Measurements from ENCODE around the gene MBTPS2. TPM values are rescaled to one million over a fixed set of nuclear protein-coding genes. Genes with fewer than 3 reads are reported as not detected.
"Not testable (repeated sequence)": the region's sequence is repeated elsewhere in the genome, so short reads cannot be mapped to it uniquely, and the experiment has no call there.

Gene MBTPS2
- total RNA-seq, 1 donor from 2014 or later: 15.1 TPM

DNA sequence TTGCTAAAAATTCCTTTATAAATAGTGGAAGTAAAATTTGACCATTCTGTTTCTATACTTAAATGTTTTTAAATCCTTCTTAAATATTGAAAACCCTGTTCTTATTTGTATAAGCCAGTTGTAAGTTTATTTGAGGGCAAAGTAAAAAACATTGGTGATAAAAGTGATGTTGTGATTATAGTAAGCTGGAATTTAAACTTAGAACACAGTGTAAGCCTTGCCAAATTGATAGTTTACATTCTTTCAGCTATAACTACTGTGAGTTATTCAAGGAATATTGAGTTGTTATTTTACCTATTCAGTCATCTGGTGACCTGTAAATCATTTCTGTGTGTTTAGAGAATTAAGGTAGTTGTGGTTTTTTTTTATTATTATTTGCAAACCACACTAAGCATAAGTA lies 26.0 kb downstream of the MBTPS2 start:
- Histone ChIP-seq H3K4me3 (ENCODE audit: low read depth, low read length) (no peak overlapping the region), H3K27me3 (ENCODE audit: control insufficient read depth, insufficient read depth, low read length) (no peaks in the 10 kb centered on the region), H3K36me3 (ENCODE audit: control insufficient read depth, insufficient read depth, low read length) (no peaks in the 10 kb centered on the region)
- DNase-seq (ENCODE audit: low read depth): no peak
- TF ChIP-seq, protein P1, sequence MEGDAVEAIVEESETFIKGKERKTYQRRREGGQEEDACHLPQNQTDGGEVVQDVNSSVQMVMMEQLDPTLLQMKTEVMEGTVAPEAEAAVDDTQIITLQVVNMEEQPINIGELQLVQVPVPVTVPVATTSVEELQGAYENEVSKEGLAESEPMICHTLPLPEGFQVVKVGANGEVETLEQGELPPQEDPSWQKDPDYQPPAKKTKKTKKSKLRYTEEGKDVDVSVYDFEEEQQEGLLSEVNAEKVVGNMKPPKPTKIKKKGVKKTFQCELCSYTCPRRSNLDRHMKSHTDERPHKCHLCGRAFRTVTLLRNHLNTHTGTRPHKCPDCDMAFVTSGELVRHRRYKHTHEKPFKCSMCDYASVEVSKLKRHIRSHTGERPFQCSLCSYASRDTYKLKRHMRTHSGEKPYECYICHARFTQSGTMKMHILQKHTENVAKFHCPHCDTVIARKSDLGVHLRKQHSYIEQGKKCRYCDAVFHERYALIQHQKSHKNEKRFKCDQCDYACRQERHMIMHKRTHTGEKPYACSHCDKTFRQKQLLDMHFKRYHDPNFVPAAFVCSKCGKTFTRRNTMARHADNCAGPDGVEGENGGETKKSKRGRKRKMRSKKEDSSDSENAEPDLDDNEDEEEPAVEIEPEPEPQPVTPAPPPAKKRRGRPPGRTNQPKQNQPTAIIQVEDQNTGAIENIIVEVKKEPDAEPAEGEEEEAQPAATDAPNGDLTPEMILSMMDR (IDR thresholded peaks at IDR 0.05; ENCODE audit: insufficient read depth, low read length, poor library complexity, severe bottlenecking): no peak

DNA sequence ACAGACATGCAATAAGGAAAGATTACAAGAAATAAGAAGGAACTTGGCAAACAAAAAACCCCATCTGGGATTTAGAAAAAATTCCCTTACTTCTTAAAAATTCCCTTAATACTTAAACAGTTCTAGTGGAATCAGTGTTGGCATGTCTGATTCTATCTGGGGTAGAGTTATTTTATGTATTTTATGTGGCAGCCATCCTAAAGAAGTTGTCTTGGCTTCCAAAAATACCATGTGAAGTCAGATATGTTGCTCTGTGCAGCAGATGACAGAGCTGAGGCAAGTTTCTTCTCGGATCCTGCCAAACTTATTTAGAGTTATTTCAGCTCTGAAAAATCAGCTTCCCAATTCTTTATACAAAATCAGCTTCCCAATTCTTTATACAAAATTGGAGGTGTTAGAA lies 31.1 kb downstream of the MBTPS2 start:
- TF ChIP-seq, protein P1 (IDR thresholded peaks at IDR 0.05; ENCODE audit: insufficient read depth, low read length, poor library complexity, severe bottlenecking): no peak
- DNase-seq (ENCODE audit: low read depth): no peak
- no peaks in the 10 kb centered on the region for H3K27me3 ChIP-seq (ENCODE audit: control insufficient read depth, insufficient read depth, low read length)
- H3K4me3 ChIP-seq (ENCODE audit: low read depth, low read length): no peak overlapping the region
- no peaks in the 10 kb centered on the region for H3K36me3 ChIP-seq (ENCODE audit: control insufficient read depth, insufficient read depth, low read length)

DNA sequence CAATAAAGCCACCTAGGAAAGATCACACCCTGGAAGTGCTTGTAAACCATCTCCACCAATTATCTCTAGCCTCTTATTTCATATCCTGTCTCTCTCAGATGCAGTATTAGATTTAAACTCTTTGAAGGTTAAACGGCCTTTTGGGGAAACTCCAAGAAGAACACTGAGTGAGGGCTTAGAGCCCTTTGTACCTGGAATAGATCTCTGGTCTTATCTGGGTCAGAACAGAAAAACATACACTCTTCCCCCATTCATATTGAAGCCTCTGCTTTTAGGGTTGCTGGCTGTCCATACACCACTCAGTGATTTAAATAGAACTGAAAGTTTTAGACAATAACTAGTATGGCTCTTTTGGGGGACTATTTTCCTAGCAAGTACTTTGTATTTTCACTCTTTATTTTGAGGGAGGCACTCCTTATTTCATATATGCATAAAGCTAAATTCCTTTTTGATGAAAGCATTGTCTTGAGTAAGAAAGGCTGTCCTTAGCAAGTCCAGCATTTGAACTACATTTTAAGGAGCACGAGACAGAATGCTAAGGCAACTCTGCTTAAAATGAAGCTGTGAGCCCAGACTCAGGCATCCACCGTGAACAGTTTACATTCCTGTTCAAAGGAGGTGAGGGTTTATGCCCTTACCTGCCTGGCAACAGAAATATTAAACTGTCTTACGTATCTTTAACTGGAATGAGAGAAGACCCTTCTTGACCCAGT lies 33.8 kb downstream of the MBTPS2 start:
- TF ChIP-seq, protein P1 (IDR thresholded peaks at IDR 0.05; ENCODE audit: insufficient read depth, low read length, poor library complexity, severe bottlenecking): no peak
- Histone ChIP-seq H3K36me3 (ENCODE audit: control insufficient read depth, insufficient read depth, low read length) (no peaks in the 10 kb centered on the region), H3K4me3 (ENCODE audit: low read depth, low read length) (no peak overlapping the region), H3K27me3 (ENCODE audit: control insufficient read depth, insufficient read depth, low read length) (no peaks in the 10 kb centered on the region)
- DNase-seq (ENCODE audit: low read depth): no peak

DNA sequence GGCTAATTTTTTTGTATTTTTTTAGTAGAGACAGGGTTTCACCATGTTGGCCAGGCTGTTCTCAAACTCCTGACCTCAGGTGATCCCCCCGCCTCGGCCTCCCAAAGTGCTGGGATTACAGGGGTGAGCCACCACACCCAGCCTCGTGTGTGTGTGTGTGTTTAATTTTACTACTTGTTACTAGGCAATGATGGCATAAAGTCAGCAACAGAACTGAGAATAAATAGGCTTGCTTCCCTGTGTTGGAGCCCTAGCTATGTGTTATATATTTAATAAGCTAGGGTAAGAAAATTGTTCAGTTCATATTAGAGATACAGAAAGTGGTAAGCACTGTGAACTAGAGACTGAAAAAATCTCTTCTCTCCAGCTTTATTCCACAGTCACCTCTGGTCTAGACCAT lies 34.8 kb downstream of the MBTPS2 start:
- H3K27me3 ChIP-seq (ENCODE audit: control insufficient read depth, insufficient read depth, low read length); DNase-seq (ENCODE audit: low read depth); H3K36me3 ChIP-seq (ENCODE audit: control insufficient read depth, insufficient read depth, low read length); H3K4me3 ChIP-seq (ENCODE audit: low read depth, low read length): not testable (repeated sequence)

DNA sequence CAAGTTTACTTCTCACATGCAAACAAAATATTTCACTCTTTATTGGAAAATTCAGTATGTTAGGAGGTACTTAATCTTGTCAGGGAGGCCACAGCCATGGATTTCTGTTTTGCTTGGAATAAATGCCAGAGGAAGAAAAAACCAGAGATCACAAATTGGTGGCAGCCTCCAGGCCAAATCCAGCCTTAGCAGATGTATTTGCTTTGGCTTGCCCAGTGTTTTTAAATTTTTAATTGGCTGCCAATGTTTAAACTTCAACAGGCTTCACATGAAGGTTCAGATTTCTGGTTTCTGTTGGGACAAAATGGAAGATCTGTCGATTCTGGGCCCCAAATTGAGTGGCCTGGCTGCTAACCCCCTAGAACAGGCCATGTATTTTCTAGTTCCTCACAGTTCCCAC lies 35.6 kb downstream of the MBTPS2 start:
- Histone ChIP-seq H3K4me3 (ENCODE audit: low read depth, low read length) (no peak overlapping the region), H3K36me3 (ENCODE audit: control insufficient read depth, insufficient read depth, low read length) (no peaks in the 10 kb centered on the region), H3K27me3 (ENCODE audit: control insufficient read depth, insufficient read depth, low read length) (no peaks in the 10 kb centered on the region)
- TF ChIP-seq, protein P1 (IDR thresholded peaks at IDR 0.05; ENCODE audit: insufficient read depth, low read length, poor library complexity, severe bottlenecking): no peak
- no peak for DNase-seq (ENCODE audit: low read depth)

DNA sequence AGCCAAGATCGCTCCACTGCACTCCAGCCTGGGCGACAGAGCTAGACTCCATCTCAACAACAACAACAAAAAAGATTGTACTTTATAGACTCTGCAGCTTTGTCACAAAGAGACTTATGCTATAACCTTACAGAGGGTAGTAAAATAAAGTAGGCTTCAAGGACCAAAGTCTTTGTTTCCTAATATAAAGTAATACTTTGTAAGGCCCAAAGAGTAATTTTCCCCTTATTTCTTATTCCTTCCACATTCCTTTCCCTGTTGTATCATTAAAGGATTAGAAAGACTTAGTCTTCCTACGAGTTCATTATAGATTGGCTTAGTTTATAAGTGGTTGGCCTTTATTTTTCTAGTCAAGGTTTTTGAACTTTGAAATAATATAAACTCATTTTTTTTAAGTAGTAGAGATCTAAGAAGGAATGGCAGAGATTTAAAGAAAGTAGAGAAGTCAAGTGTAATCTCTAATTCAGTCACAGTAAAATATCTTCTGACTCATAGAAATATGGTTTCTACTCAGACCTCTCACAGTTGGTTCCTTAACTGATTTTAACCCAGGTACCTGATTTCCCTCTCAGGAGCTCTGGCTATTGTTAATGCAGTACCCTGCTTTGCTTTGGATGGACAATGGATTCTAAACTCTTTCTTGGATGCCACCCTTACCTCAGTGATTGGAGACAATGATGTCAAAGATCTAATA lies 42.6 kb downstream of the MBTPS2 start:
- Histone ChIP-seq H3K36me3 (ENCODE audit: control insufficient read depth, insufficient read depth, low read length) (no peaks in the 10 kb centered on the region), H3K27me3 (ENCODE audit: control insufficient read depth, insufficient read depth, low read length) (no peaks in the 10 kb centered on the region), H3K4me3 (ENCODE audit: low read depth, low read length) (no peak overlapping the region)
- no peak for DNase-seq (ENCODE audit: low read depth)
- TF ChIP-seq, protein P1 (IDR thresholded peaks at IDR 0.05; ENCODE audit: insufficient read depth, low read length, poor library complexity, severe bottlenecking): no peak
